Epithelial cell of esophagus (primary cell): ENCODE data around the gene CCDC181.

Experiments used
- DNase-seq: peaks from one replicate; pipeline ENCODE4 v3.0.0; 2010; ENCODE audit warnings: low read depth
- H3K4me3 ChIP-seq: 2 replicates; pipeline ENCODE4 v1.5.1; 2011; ENCODE audit warnings: mild to moderate bottlenecking, low read length, control low read depth
- CTCF ChIP-seq: IDR thresholded peaks from 2 replicates; pipeline ENCODE4 v1.5.1; 2011; ENCODE audit warnings: low read depth, mild to moderate bottlenecking, low read length, control low read depth, inconsistent platforms; ENCODE audit not compliant: insufficient read depth; ENCODE audit errors: missing control alignments

The CCDC181 gene

GRCh38 chr1:169427081-169427641 lies at the start of gene CCDC181:
CCDC181 (minus strand) TSS chr1:169427474; CDS start chr1:169424927, 2,547 bp downstream.
- no peak for TF ChIP-seq CTCF
- DNase-seq = peak; percentile 7
- H3K4me3 ChIP-seq = peak within 1 kb of the TSS; percentile 50

GRCh38 chr1:169475806-169476387 lies 48.6 kb upstream of the CCDC181 start:
- no peak overlapping the region for H3K4me3 ChIP-seq
- DNase-seq = no peak
- no peak for TF ChIP-seq CTCF

GRCh38 chr1:169474302-169474995 lies 47.2 kb upstream of the CCDC181 start:
- H3K4me3 ChIP-seq = no peak overlapping the region
- no peak for TF ChIP-seq CTCF
- no peak for DNase-seq

GRCh38 chr1:169473347-169473746 lies 46.1 kb upstream of the CCDC181 start:
- no peak for DNase-seq
- H3K4me3 ChIP-seq = no peak overlapping the region
- no peak for TF ChIP-seq CTCF

GRCh38 chr1:169472738-169473137 lies 45.5 kb upstream of the CCDC181 start:
- H3K4me3 ChIP-seq = no peak overlapping the region
- TF ChIP-seq CTCF = no peak
- no peak for DNase-seq

GRCh38 chr1:169468982-169469381 lies 41.7 kb upstream of the CCDC181 start:
- DNase-seq = no peak
- no peak overlapping the region for H3K4me3 ChIP-seq
- no peak for TF ChIP-seq CTCF
